Peyer's patch (tissue), 4 donors: ENCODE measurements around the gene TMEM40.

Experiments
- CTCF ChIP-seq, 6 experiments: fragments of 450-650 bp in 4 of 6; fragments of 200-600 bp in 2 of 6; sonication (generic) in 1 of 6; IDR thresholded peaks; one replicate each; pipeline ENCODE4 v1.5.1; 2017 to 2019; ENCODE audit warnings: antibody characterized with exemption in 6 of 6, mild to moderate bottlenecking in 3 of 6, moderate library complexity in 1 of 6
- POLR2A ChIP-seq, 2 donors: fragments of 450-650 bp; IDR thresholded peaks; one replicate each; pipeline ENCODE4 v1.5.1; 2017; ENCODE audit warnings: antibody characterized with exemption in 2 of 2, mild to moderate bottlenecking in 2 of 2, moderate library complexity in 2 of 2

GRCh38 chr3:12758025-12758781 is 856 bp downstream of the TMEM40 start:
- TF ChIP-seq CTCF (IDR thresholded peaks at IDR 0.05): no peak
- no peak for TF ChIP-seq POLR2A (IDR thresholded peaks at IDR 0.05)
